Measurements from ENCODE around the gene CENPP.

CENPP gene

DNA sequence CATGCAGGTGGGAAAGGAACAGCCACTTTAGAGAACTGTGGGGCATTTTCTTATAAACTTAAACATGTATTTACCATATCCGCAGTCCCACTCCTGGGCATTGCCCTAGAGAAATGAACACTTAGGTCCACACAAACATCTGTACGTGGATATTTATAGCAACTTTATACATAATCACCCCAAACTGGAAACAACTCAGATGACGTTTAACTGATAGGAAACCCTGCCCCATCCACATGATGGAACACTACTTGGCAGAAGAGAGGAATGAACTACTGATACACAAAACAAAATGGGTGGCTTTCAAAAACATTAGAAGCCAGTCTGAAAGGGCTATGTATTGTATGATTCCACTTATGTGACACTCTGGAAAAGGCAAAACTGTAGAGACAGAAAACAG lies 187.6 kb downstream of the CENPP start:
- no peak for DNase-seq

DNA sequence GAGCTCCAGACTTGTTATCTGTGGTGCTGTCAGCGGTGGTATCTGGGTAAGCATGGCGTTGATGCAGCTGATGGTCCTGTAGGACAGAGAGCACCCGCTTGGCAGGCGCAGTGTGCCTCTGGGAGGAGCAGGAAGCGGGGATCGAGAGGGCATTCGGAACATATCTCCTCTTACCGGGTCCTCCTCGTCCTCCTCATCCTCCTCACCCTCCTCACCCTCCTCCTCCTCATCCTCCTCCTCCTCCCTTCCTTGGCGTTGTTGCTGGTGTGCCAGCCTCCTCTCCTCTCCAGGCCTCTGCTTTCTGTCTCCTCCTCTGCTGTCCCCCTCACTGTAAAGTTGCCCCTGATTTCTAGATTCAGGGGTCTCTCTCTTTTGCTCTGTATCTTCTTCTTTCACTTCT lies 188.9 kb downstream of the CENPP start:
- DNase-seq, result no peak

DNA sequence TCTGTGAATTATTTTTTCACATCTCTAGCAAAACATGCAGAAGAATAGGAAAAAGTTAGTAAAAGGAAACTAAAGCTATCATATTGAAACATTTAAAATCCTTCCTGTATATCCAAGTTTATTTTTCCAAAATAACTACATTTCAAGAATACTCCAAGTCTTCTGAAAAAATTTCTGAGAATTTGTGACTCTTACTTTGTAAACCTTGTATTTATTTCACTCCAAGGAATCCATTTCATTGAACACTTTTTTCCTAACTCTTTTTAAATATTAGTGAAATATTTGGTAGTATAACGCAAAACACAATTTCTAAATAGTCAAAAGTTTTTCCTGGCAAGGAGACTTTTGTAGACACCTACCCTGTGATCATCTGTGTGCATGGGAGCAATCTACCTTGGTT lies 190.8 kb downstream of the CENPP start:
- no peak for DNase-seq

DNA sequence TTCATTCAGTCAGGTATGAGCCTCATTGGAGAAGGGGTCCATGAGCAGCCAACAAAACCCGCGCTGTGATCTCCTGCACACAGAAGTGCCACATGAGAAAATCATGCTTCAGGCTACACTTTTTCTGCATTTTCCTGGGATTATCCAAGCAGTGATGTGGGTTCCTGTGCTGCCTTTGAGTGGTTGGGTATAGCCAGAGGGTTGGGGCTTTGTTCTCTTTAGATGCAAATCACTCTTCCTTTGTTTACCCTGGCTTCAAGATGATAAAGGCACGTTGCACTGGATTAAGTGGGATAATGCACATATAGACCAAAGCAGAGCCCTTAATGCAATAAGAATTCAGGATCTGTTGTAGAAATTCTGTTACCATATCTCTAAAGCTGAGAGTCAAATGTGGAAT lies 191.3 kb downstream of the CENPP start:
- DNase-seq, result no peak

DNA sequence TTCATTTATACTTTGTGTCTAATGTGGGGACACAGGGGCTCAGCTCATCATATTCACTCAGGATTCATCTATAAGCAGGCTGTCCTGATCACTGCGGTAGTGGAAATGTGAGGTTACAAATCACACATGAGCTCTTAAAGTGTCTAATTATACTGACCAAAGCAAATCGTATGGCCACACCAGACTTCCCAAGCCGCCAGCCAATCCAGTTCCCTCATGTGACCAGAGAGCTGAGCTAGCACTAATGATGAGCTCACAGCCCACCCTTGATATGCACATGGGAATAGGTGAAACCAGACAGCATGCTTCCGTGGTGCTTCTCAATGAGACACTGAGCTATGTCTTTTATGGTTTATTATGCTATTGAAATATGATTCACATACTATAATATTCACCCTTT lies 192.4 kb downstream of the CENPP start:
- DNase-seq, result no peak

DNA sequence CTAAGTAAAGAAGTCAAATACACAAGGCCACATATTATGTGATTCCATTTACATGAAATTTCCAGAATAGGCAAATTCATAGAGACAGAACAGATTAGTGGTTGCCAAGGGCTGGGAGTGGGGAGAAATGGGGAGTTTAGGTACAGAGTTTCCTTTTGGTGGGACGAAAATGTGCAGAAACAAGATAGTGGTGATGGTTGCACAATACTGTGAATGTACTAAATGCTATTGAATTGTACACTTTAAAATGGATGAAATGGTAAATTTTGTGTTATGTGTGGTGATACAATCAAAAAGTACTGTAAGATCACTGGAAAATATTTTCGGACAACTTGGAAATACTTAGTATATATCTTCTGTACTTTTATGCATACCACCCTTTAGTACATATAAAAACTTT lies 195.1 kb downstream of the CENPP start:
- DNase-seq, result no peak

DNA sequence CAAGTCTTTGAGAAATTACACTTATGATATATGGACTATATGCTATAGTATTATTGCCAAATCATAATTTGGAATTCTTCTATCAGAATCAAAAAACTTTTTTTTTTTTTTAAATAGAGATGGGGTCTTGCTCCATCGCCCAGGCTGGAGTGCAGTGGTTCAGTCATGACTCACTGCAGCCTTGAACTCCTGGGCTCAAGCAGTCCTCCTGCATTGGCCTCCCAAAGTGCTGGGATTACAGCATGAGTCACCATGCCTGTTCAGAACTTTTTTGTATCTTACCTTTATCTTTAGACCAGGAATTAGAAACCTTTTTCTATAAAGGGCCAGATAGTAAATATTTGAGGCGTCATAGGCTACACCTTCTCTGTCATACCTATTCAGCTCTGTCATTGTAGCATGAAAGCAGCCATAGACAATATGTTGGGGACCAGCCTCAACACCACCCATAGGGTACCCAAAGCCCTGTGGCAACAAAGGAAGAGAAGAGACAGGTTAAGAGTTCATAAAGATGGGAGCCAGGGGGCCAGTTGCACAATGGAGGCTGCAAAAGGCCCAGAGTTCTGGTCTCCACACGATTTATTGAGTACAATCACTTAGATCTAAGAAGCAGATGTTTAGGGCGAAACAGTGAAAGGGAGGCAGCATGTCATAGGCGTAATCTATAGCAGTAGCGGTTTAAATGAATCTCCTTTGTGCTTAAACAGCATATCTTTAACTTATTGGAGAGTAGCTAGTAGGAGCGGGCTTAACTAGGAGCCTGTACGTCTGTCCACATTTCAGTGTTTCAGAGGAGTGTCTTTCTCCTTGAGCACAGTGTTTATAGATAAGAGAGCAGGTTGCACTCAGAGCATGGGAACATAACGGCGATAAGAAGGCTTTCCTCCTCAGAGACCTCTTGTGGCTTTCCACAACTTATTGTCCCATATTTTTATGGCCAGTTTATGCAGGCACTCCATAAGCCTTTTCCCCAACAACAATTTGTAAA lies 197.5 kb downstream of the CENPP start:
- DNase-seq, result no peak

DNA sequence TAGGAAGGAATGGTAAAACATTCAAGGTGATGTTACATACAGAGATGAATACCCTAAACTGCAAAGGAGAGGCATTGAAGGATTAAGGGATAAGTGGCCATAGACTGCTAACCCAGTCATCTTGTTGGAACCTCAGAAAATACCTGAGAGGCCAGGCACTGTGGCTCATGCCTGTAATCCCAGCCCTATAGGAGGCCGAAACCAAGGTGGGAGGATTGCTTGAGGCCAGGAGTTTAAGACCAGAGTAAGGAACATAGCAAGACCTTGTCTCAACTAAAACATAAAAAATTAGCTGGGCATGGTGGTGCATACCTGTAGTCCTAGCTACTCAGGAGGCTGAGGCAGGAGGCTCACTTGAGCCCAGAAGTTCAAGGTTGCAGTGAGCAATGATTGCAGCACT lies 199.1 kb downstream of the CENPP start:
- DNase-seq, result no peak

DNA sequence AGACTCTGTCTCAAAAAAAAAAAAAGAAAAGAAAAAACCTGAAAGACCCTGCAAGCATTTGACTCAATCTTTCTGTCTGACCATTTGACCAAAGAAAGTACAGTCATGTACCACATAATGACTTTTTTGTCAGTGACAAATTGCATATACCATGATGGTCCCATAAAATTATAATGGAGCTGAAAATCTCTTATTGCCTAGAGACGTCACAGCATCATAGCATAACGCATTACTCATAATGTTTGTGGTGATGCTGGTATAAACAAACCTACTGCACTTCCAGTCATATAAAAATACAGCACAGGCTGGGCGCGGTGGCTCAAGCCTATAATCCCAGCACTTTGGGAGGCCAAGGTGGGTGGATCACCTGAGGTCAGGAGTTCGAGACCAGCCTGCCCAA lies 199.6 kb downstream of the CENPP start:
- no peak for DNase-seq

DNA sequence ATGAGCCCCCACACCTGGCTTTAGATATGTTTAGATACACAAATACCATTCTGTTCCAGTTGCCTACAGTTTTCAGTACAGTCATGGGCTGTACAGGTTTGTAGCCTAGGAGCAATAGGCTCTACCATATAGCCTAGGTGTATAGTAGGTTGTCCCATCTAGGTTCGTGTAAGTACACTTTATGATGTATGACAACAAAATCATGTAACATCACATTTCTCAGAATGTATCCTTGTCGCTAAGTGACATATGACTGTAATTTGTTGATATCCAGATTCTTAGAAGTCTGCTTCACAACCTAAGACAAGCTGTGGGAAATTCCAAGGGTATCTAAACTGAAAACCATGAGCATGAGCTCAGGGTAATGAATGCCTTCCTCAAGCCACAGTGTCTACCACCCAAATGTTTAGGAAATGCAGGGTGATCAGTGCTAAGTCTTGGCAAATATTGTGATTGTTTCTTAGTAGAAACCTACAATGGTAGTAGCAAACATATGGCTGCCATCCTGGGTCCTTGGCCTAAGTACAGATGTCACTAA lies 201.6 kb downstream of the CENPP start:
- no peak for DNase-seq

DNA sequence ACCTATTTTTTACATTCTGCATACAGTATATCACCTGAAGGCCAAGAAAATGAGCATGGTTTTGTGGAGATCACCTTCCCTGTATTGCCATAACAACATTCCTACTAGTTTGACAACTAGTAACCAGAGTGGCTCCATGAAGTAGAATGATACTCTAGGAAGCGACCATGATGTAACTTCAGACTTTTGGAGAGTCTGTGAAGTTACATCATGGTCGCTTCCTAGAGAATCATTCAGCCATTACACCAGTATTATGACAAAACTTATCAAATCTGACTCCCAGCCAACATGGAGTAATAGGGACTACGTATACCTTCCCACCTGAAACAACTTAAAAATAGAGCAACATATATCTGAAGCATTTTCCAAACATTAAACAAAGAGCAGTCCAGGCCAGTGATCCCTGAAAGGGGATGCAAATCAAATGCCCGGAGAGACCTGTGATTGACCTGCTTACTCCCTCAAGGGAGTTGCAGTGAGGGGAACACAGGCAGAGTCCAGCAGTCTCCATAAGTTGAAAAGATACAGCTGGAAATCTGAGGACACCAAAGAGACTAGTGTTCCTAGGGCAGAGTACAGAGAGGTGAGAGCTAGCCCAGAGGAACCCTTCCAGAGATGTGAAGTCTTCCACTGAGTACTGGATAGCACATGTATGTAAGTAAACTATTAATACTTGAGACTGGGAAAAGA lies 202.2 kb downstream of the CENPP start:
- no peak for DNase-seq

DNA sequence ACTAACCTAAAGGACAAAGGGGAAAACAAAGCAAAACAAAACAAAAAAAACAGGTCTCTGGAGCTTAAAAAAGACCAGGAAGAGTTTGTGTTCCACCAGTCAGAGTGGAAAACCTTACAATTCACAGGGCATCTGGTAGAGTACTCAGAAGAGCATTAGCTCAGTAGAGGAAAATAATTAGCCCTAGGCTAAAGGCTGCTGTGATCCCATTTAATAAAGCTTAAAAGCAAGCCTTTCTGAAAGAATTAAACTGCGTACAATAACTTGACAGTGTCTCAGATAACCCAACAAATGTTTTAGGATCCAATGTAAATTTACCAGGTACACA lies 202.7 kb downstream of the CENPP start:
- DNase-seq, result no peak

DNA sequence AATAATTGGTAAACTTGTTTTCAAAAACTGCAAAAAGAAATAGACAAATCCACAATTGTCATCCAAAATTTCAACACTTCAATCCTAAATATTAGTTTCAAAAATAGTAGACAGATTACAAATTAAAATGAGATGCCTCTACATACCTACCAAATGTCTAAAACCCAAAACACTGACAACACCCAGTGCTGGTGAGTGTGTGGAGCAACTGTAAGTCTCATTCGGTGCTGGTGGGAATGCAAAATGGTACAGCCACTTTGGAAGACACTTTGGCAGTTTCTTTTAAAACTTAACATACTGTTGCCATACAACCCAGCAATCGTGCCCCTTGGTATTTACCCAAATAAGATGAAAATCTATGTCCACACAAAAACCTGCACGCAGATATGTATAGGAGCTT lies 203.4 kb downstream of the CENPP start:
- DNase-seq, result no peak

DNA sequence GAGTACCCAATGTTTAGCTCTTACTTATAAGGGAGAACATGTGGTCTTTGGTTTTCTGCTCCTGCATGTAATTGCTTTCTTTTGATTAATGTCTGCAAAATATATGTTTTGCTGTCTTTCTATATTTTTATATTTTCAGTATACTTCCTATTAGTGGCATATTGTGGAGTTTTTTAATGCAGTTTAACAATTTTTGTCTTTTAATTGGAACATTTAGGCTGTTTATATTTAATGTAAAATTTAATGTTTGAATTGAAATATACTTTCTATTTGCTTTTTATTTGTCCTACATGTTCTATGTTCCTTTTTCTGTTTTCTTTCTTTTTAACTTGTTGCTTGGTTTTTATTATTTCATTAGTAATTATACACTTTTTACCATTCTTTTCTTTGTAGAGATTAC lies 205.1 kb downstream of the CENPP start:
- no peak for DNase-seq

DNA sequence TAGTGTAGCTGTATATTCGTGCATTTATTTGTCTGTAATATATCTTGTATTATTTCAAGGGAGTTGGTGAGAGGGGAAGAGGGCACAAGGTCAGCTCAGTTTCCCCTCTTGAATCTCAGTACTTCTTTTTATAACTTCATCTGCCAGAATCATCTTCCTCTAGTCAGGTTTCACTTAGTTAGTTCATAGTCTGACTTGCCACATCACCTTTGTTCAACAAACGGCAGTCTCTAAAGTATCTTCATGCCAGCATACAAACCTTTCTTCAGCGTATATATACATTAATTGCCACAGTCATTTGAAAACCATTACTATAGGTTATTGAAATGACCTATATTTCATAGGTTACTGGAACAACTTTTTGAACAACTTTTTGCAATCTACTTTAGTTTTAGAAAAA lies 208.5 kb downstream of the CENPP start:
- no peak for DNase-seq

DNA sequence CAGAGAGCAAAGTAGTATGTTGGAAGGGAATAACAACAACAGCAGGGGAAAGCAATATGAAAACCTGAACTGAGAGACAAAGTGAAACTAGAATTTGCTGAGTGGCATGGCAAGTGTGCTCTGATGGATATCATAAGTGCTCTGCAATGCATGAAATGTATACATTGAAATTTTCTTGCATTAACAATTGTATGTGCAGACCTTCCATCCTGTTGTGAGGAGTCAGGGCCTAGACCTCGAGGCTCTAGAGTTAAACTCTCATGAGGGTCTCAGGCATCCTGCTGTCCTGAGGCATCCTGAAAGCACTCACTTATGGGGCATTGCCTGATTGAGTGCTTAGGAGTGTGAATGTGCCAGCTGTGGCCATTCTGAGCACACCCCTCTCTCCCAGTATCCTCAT lies 208.9 kb downstream of the CENPP start:
- DNase-seq, result no peak

DNA sequence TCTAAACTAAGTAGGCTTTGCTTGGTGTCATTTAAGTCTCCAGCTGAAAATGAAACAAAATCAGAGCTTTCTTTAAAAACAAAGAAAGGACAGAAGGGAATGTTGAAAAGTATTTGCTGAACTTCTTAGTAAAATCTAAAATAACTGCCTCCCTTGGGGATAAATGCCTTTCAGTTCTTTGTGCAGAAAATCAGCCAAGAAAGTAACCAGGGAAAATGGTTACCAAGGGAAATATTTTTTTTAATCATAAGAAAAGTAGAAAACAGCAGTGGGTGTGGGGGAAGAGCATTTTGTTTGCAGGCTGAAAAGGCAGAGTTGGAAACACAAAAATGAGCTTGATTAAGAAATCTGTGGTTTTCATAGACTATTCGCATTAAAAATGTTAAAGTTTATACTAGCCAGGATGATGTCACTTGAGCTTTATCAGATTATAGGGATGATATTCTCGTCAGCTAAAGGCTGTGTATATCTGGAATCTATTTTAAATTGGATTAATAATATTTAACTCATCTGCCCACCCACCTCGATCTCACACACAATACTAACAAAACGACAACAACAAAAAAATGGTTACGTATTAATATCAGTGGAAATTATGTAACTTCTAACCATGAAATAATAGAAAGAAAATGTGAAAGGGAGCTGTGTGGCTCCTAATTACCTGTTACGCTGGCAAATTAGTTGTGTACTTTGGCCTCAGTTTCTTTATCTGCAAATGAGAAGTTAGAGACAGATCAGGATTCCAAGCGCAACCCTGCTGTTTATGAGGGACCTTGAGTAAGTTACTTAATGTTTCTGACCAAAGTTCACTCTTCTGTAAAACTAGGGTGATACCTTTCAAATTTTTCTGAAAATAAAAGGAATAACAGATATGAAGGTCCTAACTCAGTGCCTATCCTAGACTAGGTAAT lies 210.4 kb downstream of the CENPP start, which contains the start of gene ECM2:
Gene ECM2, minus strand, starts transcription at position 51 of the 911 bp plus-strand sequence. CDS start 13,124 bp downstream, outside the sequence.
- DNase-seq, result no peak

DNA sequence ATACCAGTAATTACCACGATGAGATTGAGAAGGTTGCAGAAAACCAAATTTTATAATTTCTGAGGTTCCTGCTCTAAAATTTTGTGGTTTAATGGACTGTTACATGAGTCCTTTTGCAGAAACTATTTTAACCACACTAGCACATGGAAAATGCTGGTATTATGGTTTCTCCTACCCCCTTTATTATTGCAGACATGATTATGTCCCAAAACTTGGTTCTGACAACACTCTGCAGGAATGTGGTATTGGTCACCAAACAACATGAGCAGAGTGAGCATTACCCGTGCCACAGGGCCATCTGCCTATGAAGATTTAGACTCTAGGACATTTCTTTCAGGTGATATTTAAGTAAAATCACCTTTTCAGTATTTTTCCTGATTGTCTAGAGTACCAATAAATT lies 212.8 kb downstream of the CENPP start:
- DNase-seq, result no peak

DNA sequence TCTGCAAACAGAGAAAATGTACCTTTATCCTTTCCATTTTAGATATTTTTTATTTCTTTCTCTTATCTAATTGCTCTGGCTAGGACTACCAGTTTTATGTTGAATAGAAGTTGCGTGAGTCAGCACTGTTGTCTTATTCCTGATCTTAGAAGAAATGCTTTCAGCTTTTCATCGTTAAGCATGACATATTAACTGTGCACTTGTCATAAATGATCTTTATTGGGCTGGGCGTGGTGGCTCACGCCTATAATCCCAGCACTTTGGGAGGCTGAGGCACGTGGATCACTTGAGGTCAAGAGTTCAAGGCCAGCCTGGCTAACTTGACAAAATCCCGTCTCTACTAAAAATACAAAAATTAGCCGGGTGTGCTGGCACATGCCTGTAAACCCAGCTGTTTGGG lies 218.2 kb downstream of the CENPP start:
- no peak for DNase-seq

DNA sequence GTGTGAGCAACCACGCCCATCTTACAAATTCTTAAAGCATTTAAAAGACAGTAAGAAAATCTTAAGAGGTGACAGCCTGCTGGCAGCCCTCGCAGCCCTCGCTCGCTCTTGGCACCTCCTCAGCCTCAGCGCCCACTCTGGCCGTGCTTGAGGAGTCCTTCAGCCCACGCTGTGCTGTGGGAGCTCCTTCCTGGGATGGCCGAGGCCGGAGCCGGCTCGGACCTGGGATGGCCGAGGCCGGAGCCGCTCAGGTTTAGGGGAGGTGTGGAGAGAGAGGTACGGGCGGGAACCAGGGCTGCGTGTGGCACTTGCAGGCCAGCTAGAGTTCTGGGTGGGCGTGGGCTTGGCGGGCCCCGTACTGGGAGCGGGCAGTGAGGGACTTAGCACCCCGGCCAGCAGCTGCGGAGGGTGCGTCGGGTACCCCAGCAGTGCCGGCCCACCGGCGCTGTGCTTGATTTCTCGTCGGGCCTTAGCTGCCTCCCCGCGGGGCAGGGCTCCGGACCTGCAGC lies 219.3 kb downstream of the CENPP start:
- DNase-seq, result no peak

DNA sequence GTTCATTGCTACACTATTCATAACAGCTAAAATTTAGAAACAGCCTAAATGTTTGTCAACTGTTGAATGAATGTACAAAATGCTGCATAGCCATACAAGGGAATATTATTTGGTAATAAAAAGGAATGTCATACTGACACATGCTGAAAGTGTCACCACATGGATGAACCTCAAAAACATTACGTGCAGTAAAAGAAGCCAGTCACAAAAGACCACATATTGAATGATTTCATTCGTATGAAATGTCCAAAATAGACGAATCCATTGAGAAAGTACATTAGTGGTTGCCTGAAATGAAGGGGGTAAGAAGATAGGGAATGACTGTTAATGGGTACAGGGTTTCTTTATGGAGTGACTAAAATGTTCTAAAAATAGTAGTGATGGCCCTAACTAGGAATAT lies 221.6 kb downstream of the CENPP start:
- no peak for DNase-seq

DNA sequence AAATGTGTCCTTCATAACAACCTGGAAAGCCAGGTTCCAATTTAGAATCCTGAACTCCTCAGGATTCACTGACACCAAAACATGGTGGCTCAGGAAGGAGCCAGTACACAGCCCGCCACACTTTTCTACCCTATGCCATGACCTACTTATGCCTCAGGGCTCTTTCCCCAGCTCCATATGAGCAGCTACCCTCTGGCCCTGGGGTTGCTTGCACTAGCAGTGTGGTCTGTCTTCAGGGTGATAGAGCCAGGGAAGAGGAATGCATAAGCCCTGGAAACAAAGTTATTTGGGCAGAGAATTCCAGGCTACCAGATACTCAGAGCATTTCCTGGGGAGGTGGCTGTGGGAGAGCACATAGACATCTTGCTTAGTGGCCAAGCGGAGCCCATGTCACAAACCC lies 225.0 kb downstream of the CENPP start:
- DNase-seq, result no peak
